ENCODE measurements around the gene CYTH1. TPM values are rescaled to one million over a fixed set of nuclear protein-coding genes. Genes with fewer than 3 reads are reported as not detected.

The CYTH1 gene
- polyA plus RNA-seq, 1 of the 3 experiments (the other 2 are of a cell fraction) = 23.8 TPM

GRCh38 chr17:78652913-78653312, 129.2 kb downstream of the CYTH1 start:
- peaks cover 8% of the 10 kb centered on the region for H3F3A ChIP-seq (replicated peaks; ENCODE audit: insufficient read depth)
- no peaks in the 10 kb centered on the region for H4K20me1 ChIP-seq (ENCODE audit: insufficient read depth)
- H3K4me1 ChIP-seq (ENCODE audit: control insufficient read depth in 1 of 2, insufficient read depth in 2 of 2, low read depth in 1 of 2, low read length in 1 of 2) = no peaks in the 10 kb centered on the region; a peak in 1 of 4 replicates
- H2AFZ ChIP-seq (ENCODE audit: low read depth) = no peak overlapping the region
- H3K9me2 ChIP-seq = no peaks in the 10 kb centered on the region
- no peaks in the 10 kb centered on the region for H3K36me3 ChIP-seq (replicated peaks in 1 of 2; ENCODE audit: control insufficient read depth in 1 of 2, insufficient read depth in 2 of 2, low read length in 1 of 2)
- H3K4me3 ChIP-seq (ENCODE audit: low read depth in 2 of 2, low read length in 1 of 2) = no peak overlapping the region
- CTCF ChIA-PET = interaction anchor here (1.0 to 1.3 kb wide), 2 partner anchors 55 to 56 kb away, joined by 3 to 4 read pairs; no protein-coding TSS in a partner anchor
- no peaks in the 10 kb centered on the region for H3K79me2 ChIP-seq (ENCODE audit: insufficient read depth)
- no peak overlapping the region for H3K27ac ChIP-seq (ENCODE audit: low read depth in 2 of 2, low read length in 1 of 2)
- H3K4me2 ChIP-seq = no peak overlapping the region
- WGBS (ENCODE audit: low lambda C conversion rate) = 92% methylated on average over 11 of the region's 11 CpGs
- no peaks in the 10 kb centered on the region for H3K27me3 ChIP-seq (ENCODE audit: insufficient read depth)
- H3K9ac ChIP-seq = no peak overlapping the region
- no peak for TF ChIP-seq TCF12 (IDR thresholded peaks at IDR 0.05)
- no peak for TF ChIP-seq RCOR1 (IDR thresholded peaks at IDR 0.05; ENCODE audit: low read length)
- no peak for TF ChIP-seq RAD21 (IDR thresholded peaks at IDR 0.05; ENCODE audit: low read length)
- no peak for TF ChIP-seq SIN3A (IDR thresholded peaks at IDR 0.05; ENCODE audit: borderline replicate concordance, low read depth, low read length)
- no peak for TF ChIP-seq CHD2 (IDR thresholded peaks at IDR 0.05; ENCODE audit: low read length, partially characterized antibody)
- no peak for TF ChIP-seq RXRA (IDR thresholded peaks at IDR 0.05; ENCODE audit: borderline replicate concordance, low read depth)
- no peak for TF ChIP-seq SMC3 (IDR thresholded peaks at IDR 0.05; ENCODE audit: low read depth, low read length)
- no peak for TF ChIP-seq MEF2A (IDR thresholded peaks at IDR 0.05; ENCODE audit: borderline replicate concordance, low read depth)
- TF ChIP-seq GABPA (IDR thresholded peaks at IDR 0.05; ENCODE audit: low read depth) = no peak
- TF ChIP-seq FOXM1 (IDR thresholded peaks at IDR 0.05; ENCODE audit: low read depth) = no peak
- no peak for TF ChIP-seq NRF1 (IDR thresholded peaks at IDR 0.05; ENCODE audit: low read depth, low read length)
- TF ChIP-seq TAF1 (IDR thresholded peaks at IDR 0.05; ENCODE audit: borderline replicate concordance, low read depth, low read length) = no peak
- TF ChIP-seq, protein P1, sequence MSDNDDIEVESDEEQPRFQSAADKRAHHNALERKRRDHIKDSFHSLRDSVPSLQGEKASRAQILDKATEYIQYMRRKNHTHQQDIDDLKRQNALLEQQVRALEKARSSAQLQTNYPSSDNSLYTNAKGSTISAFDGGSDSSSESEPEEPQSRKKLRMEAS (IDR thresholded peaks at IDR 0.05; ENCODE audit: low read depth) = no peak
- no peak for TF ChIP-seq EZH2phosphoT487 (IDR thresholded peaks at IDR 0.05; ENCODE audit: borderline replicate concordance, low read depth)
- TF ChIP-seq, protein P2, sequence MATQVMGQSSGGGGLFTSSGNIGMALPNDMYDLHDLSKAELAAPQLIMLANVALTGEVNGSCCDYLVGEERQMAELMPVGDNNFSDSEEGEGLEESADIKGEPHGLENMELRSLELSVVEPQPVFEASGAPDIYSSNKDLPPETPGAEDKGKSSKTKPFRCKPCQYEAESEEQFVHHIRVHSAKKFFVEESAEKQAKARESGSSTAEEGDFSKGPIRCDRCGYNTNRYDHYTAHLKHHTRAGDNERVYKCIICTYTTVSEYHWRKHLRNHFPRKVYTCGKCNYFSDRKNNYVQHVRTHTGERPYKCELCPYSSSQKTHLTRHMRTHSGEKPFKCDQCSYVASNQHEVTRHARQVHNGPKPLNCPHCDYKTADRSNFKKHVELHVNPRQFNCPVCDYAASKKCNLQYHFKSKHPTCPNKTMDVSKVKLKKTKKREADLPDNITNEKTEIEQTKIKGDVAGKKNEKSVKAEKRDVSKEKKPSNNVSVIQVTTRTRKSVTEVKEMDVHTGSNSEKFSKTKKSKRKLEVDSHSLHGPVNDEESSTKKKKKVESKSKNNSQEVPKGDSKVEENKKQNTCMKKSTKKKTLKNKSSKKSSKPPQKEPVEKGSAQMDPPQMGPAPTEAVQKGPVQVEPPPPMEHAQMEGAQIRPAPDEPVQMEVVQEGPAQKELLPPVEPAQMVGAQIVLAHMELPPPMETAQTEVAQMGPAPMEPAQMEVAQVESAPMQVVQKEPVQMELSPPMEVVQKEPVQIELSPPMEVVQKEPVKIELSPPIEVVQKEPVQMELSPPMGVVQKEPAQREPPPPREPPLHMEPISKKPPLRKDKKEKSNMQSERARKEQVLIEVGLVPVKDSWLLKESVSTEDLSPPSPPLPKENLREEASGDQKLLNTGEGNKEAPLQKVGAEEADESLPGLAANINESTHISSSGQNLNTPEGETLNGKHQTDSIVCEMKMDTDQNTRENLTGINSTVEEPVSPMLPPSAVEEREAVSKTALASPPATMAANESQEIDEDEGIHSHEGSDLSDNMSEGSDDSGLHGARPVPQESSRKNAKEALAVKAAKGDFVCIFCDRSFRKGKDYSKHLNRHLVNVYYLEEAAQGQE (IDR thresholded peaks at IDR 0.05; ENCODE audit: low read depth, low read length) = no peak
- no peak for TF ChIP-seq USF1 (IDR thresholded peaks at IDR 0.05; ENCODE audit: borderline replicate concordance, low read depth)
- no peak for TF ChIP-seq FOXJ3 (CRISPR knock-in tag; IDR thresholded peaks at IDR 0.05)
- no peak for TF ChIP-seq NFIC (IDR thresholded peaks at IDR 0.05; ENCODE audit: borderline replicate concordance)
- TF ChIP-seq, protein P3, sequence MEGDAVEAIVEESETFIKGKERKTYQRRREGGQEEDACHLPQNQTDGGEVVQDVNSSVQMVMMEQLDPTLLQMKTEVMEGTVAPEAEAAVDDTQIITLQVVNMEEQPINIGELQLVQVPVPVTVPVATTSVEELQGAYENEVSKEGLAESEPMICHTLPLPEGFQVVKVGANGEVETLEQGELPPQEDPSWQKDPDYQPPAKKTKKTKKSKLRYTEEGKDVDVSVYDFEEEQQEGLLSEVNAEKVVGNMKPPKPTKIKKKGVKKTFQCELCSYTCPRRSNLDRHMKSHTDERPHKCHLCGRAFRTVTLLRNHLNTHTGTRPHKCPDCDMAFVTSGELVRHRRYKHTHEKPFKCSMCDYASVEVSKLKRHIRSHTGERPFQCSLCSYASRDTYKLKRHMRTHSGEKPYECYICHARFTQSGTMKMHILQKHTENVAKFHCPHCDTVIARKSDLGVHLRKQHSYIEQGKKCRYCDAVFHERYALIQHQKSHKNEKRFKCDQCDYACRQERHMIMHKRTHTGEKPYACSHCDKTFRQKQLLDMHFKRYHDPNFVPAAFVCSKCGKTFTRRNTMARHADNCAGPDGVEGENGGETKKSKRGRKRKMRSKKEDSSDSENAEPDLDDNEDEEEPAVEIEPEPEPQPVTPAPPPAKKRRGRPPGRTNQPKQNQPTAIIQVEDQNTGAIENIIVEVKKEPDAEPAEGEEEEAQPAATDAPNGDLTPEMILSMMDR (IDR thresholded peaks at IDR 0.05) = no peak
- no peak for TF ChIP-seq FOSL2 (IDR thresholded peaks at IDR 0.05; ENCODE audit: borderline replicate concordance, low read depth)
- POLR2A ChIA-PET = no interaction called here
- DNase-seq = no peak
- no peaks in the 10 kb centered on the region for H3K9me3 ChIP-seq
